ENCODE measurements around the gene OTOG. TPM values are rescaled to one million over a fixed set of nuclear protein-coding genes. Genes with fewer than 3 reads are reported as not detected.

The OTOG gene
- total RNA-seq, 1 experiment from 2014 or later, result 0.35 TPM

DNA sequence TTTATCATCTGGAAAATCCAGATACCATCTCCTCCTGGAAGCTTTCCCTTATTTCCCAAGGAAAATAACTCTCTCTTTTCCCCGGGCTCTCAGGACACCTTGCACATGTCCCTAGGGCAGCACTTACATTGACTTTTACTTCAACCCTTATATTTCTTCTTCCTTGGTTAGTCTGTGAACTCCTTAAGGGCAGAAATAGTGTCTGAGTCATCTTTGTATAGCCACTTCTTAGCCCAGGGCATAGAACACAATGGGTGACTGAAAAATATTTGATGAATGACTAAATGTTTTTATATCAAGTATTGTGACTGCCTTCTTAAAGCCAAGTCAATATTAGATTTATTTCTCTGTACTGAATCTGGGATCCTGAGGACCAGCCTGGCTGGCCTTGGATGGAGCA is 126.9 kb downstream of the OTOG start:
- H2AFZ ChIP-seq (ENCODE audit: low read length), result no peak overlapping the region
- H3K9ac ChIP-seq (ENCODE audit: extremely low read depth, insufficient read length, low read length), result no peak overlapping the region
- H2AK5ac ChIP-seq (ENCODE audit: insufficient read length, low read length), result no peak overlapping the region
- no peak overlapping the region for H3K56ac ChIP-seq (ENCODE audit: insufficient read length, low read depth, low read length)
- WGBS (ENCODE audit: extremely low coverage, insufficient read length, low lambda C conversion rate), result no CpG with 5 or more reads among the region's 1 CpG
- no peak overlapping the region for H4K8ac ChIP-seq (replicated peaks; ENCODE audit: insufficient read length, low read depth, low read length)
- H3K4me1 Mint-ChIP-seq, result no peaks in the 10 kb centered on the region
- H3K4me3 Mint-ChIP-seq, result no peak overlapping the region
- no peak overlapping the region for H3K4me2 ChIP-seq (ENCODE audit: insufficient read depth, insufficient read length, low read length)
- H2BK12ac ChIP-seq (ENCODE audit: insufficient read length, low read depth, low read length), result no peak overlapping the region
- H4K20me1 ChIP-seq (ENCODE audit: control insufficient read depth, insufficient read depth, insufficient read length), result no peaks in the 10 kb centered on the region
- H3K9me3 Mint-ChIP-seq, result peaks cover 18 to 22% of the 10 kb centered on the region in 2 experiments
- no peak overlapping the region for H4K91ac ChIP-seq (ENCODE audit: insufficient read length, low read depth, low read length)
- H2BK15ac ChIP-seq (ENCODE audit: low read depth, low read length), result no peak overlapping the region
- peaks cover 0 to 3% (median 0%) of the 10 kb centered on the region in 3 experiments; a peak in 2 of 7 replicates for H3K36me3 Mint-ChIP-seq (ENCODE audit: insufficient read depth in 1 of 3, low read depth in 3 of 3)
- peaks cover 75% of the 10 kb centered on the region for H3K27me3 Mint-ChIP-seq (ENCODE audit: low read depth)
- H3K9me3 ChIP-seq (ENCODE audit: control insufficient read depth, low read depth, low read length), result no peaks in the 10 kb centered on the region
- H2BK120ac ChIP-seq (ENCODE audit: low read depth, low read length, poor library complexity, severe bottlenecking), result no peak overlapping the region
- peaks cover 4% of the 10 kb centered on the region; the same call in 1 of the 2 replicates for H3K27me3 ChIP-seq (ENCODE audit: insufficient read depth, low read length)
- no peak overlapping the region for H3T11ph ChIP-seq (ENCODE audit: low read length)
- no peak overlapping the region for H3K18ac ChIP-seq (ENCODE audit: insufficient read length, low read depth, low read length)
- no peaks in the 10 kb centered on the region for H3K79me2 ChIP-seq (ENCODE audit: insufficient read depth, low read length)
- H2BK20ac ChIP-seq (ENCODE audit: low read depth, low read length, poor library complexity, severe bottlenecking), result no peak overlapping the region
- no peak overlapping the region for H4K5ac ChIP-seq (ENCODE audit: insufficient read length, low read depth, low read length)
- H3K23ac ChIP-seq (ENCODE audit: insufficient read length, low read depth, low read length), result no peak overlapping the region
- H3K4ac ChIP-seq (ENCODE audit: low read depth, low read length), result no peak overlapping the region
- H2BK5ac ChIP-seq (ENCODE audit: insufficient read length, low read length), result no peak overlapping the region
- H3K27ac Mint-ChIP-seq, result no peak overlapping the region
- no peak for DNase-seq
- H3K4me1 ChIP-seq (ENCODE audit: insufficient read depth, low read length), result no peaks in the 10 kb centered on the region
- H3K27ac ChIP-seq (ENCODE audit: insufficient read length, low read depth, low read length), result no peak overlapping the region
- H3K79me1 ChIP-seq (ENCODE audit: insufficient read depth, low read depth, low read length, poor library complexity, severe bottlenecking), result no peaks in the 10 kb centered on the region
- H3K23me2 ChIP-seq (ENCODE audit: insufficient read length, low read depth, low read length, poor library complexity, severe bottlenecking), result no peaks in the 10 kb centered on the region
- no peak overlapping the region for H3K14ac ChIP-seq (ENCODE audit: insufficient read depth, low read length)
- TF ChIP-seq, protein P1, sequence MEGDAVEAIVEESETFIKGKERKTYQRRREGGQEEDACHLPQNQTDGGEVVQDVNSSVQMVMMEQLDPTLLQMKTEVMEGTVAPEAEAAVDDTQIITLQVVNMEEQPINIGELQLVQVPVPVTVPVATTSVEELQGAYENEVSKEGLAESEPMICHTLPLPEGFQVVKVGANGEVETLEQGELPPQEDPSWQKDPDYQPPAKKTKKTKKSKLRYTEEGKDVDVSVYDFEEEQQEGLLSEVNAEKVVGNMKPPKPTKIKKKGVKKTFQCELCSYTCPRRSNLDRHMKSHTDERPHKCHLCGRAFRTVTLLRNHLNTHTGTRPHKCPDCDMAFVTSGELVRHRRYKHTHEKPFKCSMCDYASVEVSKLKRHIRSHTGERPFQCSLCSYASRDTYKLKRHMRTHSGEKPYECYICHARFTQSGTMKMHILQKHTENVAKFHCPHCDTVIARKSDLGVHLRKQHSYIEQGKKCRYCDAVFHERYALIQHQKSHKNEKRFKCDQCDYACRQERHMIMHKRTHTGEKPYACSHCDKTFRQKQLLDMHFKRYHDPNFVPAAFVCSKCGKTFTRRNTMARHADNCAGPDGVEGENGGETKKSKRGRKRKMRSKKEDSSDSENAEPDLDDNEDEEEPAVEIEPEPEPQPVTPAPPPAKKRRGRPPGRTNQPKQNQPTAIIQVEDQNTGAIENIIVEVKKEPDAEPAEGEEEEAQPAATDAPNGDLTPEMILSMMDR (conservative IDR thresholded peaks at IDR 0.05), result no peak
